ENCODE data around the gene ZFYVE26.
"Not testable (repeated sequence)": the region's sequence is repeated elsewhere in the genome, so short reads cannot be mapped to it uniquely, and the experiment has no call there.

Gene ZFYVE26

GRCh38 chr14:67816326-67817002, at the start of gene ZFYVE26:
Gene ZFYVE26 (minus strand): TSS chr14:67816590. CDS start chr14:67815963, 627 bp downstream.
- DNase-seq (ENCODE audit: low read depth) = peak; percentile 79

- no peak for DNase-seq (ENCODE audit: low read depth)
Measured at GRCh38 chr14:67863223-67863622, 46.8 kb upstream of the ZFYVE26 start.

- DNase-seq (ENCODE audit: low read depth) = no peak
Measured at GRCh38 chr14:67859169-67859749, 42.9 kb upstream of the ZFYVE26 start.

- DNase-seq (ENCODE audit: low read depth) = no peak
Measured at GRCh38 chr14:67857778-67858350, 41.5 kb upstream of the ZFYVE26 start.

- DNase-seq (ENCODE audit: low read depth) = no peak
Measured at GRCh38 chr14:67856827-67857226, 40.4 kb upstream of the ZFYVE26 start.

GRCh38 chr14:67853715-67854114, 37.3 kb upstream of the ZFYVE26 start:
- DNase-seq (ENCODE audit: low read depth) = no peak

- DNase-seq (ENCODE audit: low read depth) = no peak
Measured at GRCh38 chr14:67852926-67853604, 36.7 kb upstream of the ZFYVE26 start.

GRCh38 chr14:67851785-67852410, 35.5 kb upstream of the ZFYVE26 start:
- DNase-seq (ENCODE audit: low read depth) = no peak

- DNase-seq (ENCODE audit: low read depth) = no peak
Measured at GRCh38 chr14:67850066-67850830, 33.9 kb upstream of the ZFYVE26 start.

GRCh38 chr14:67846029-67846610, 29.7 kb upstream of the ZFYVE26 start:
- no peak for DNase-seq (ENCODE audit: low read depth)

GRCh38 chr14:67837011-67837624, 20.7 kb upstream of the ZFYVE26 start:
- peak; percentile 30 for DNase-seq (ENCODE audit: low read depth)

GRCh38 chr14:67835596-67835995, 19.2 kb upstream of the ZFYVE26 start:
- DNase-seq (ENCODE audit: low read depth) = no peak

- DNase-seq (ENCODE audit: low read depth) = no peak
Measured at GRCh38 chr14:67833403-67833802, 17.0 kb upstream of the ZFYVE26 start.

- no peak for DNase-seq (ENCODE audit: low read depth)
Measured at GRCh38 chr14:67831113-67831512, 14.7 kb upstream of the ZFYVE26 start.

GRCh38 chr14:67821121-67821520, 4.7 kb upstream of the ZFYVE26 start:
- no peak for DNase-seq (ENCODE audit: low read depth)

GRCh38 chr14:67820428-67820971, 4.1 kb upstream of the ZFYVE26 start:
- DNase-seq (ENCODE audit: low read depth) = no peak

GRCh38 chr14:67819563-67820421, 3.4 kb upstream of the ZFYVE26 start, which contains the start of gene RAD51B:
Gene RAD51B (plus strand): TSS chr14:67819779.
- DNase-seq (ENCODE audit: low read depth) = peak; percentile 80

GRCh38 chr14:67818476-67818875, 2.1 kb upstream of the ZFYVE26 start:
- DNase-seq (ENCODE audit: low read depth) = not testable (repeated sequence)

GRCh38 chr14:67817750-67818438, 1.5 kb upstream of the ZFYVE26 start:
- DNase-seq (ENCODE audit: low read depth) = no peak

Measured in stimulated activated CD8-positive, alpha-beta memory T cell treated with anti-CD3 and anti-CD28 coated beads, Interleukin-12 subunit alpha, Interleukin-12 subunit beta, amount 100 ng/mL, for 1 hour (primary cell).